Endothelial cell of umbilical vein (primary cell): ENCODE data around the gene CLASP2. TPM values are rescaled to one million over a fixed set of nuclear protein-coding genes. Genes with fewer than 3 reads are reported as not detected.

Source experiments
- BruUV-seq: library from RNA; stranded (reverse); fragments of 400-500 nt; replicated peaks from 2 replicates; lab custom pipeline; 2021; lab: Mats Ljungman, UMichigan
- CTCF ChIA-PET: fragments of 300-600, 350-600 bp; sonication (Branson Sonifier 250); formaldehyde crosslinking; loops from one replicate; lab custom pipeline; 2021; ENCODE audit warnings: antibody characterized with exemption, inconsistent platforms; lab: Charles Lee
- POLR2A ChIA-PET: fragments of 300-600, 350-600 bp; sonication (Branson Sonifier 250); formaldehyde crosslinking; loops from one replicate; lab custom pipeline; 2021; ENCODE audit warnings: antibody characterized with exemption, inconsistent platforms; lab: Charles Lee
- DNase-seq: peaks from one replicate; pipeline ENCODE4 v3.0.0-alpha.2; 2011; ENCODE audit warnings: low read depth, low spot score
- FAIRE-seq: peaks from 2 replicates; lab custom pipeline; 2011; peaks lifted over from hg19 to GRCh38; lab: Jason Lieb, UNC
- H2AFZ ChIP-seq: 2 replicates; pipeline ENCODE4 v1.6.0; 2012; ENCODE audit warnings: low read depth, low read length, control low read depth, inconsistent platforms
- H3K27ac ChIP-seq: 2 replicates; pipeline ENCODE4 v1.5.1; 2011; ENCODE audit warnings: low read depth, mild to moderate bottlenecking, control low read depth, low read length, moderate library complexity; ENCODE audit not compliant: insufficient read depth
- H3K27me3 ChIP-seq, 2 experiments: 2 replicates each; pipeline versions ENCODE4 v1.6.0 to v1.6.1; 2011; ENCODE audit warnings: low read length in 2 of 2, mixed read lengths in 1 of 2; ENCODE audit not compliant: control insufficient read depth in 2 of 2, insufficient read depth in 2 of 2
- H3K36me3 ChIP-seq, 2 experiments: 2 replicates in 1 of 2; 3 replicates in 1 of 2; pipeline ENCODE4 v1.5.1; 2011; ENCODE audit warnings: low read length in 2 of 2, mild to moderate bottlenecking in 1 of 2, moderate library complexity in 1 of 2; ENCODE audit not compliant: control insufficient read depth in 2 of 2, insufficient read depth in 2 of 2; ENCODE audit errors: extremely low read depth in 1 of 2
- H3K4me1 ChIP-seq: 3 replicates; pipeline ENCODE4 v1.5.1; 2011; ENCODE audit warnings: mild to moderate bottlenecking, low read length; ENCODE audit not compliant: control insufficient read depth, insufficient read depth; ENCODE audit errors: extremely low read depth
- H3K4me2 ChIP-seq: 2 replicates; pipeline ENCODE4 v1.6.1; 2011; ENCODE audit warnings: low read length, control low read depth, mixed read lengths; ENCODE audit not compliant: insufficient read depth
- H3K4me3 ChIP-seq, 3 experiments: fragments of 200-600 bp in 1 of 3; sonication (generic), shearing (Covaris generic) in 1 of 3; replicated peaks in 1 of 3; 2 replicates each; pipeline ENCODE4 v1.5.1; 2011 to 2016; ENCODE audit warnings: control low read depth in 3 of 3, low read length in 3 of 3, mild to moderate bottlenecking in 2 of 3, inconsistent platforms in 1 of 3, low read depth in 1 of 3, moderate library complexity in 1 of 3; ENCODE audit not compliant: insufficient read depth in 1 of 3
- H3K79me2 ChIP-seq: 2 replicates; pipeline ENCODE4 v1.6.0; 2012; ENCODE audit warnings: low read length, inconsistent platforms; ENCODE audit not compliant: control insufficient read depth, insufficient read depth
- H3K9ac ChIP-seq: replicated peaks from 2 replicates; pipeline ENCODE3; 2011; ENCODE audit warnings: low read length, control low read depth; ENCODE audit not compliant: insufficient read depth; ENCODE audit errors: extremely low read depth
- H3K9me1 ChIP-seq: replicated peaks from 3 replicates; pipeline ENCODE4 v1.6.0; 2011; ENCODE audit warnings: mild to moderate bottlenecking, low read length; ENCODE audit not compliant: control insufficient read depth, insufficient read depth; ENCODE audit errors: extremely low read depth
- H3K9me3 ChIP-seq: replicated peaks from 2 replicates; pipeline ENCODE4 v1.5.1; 2012; ENCODE audit warnings: low read length, inconsistent platforms; ENCODE audit not compliant: control insufficient read depth, insufficient read depth
- H4K20me1 ChIP-seq: replicated peaks from 2 replicates; pipeline ENCODE3; 2011; ENCODE audit warnings: mild to moderate bottlenecking, low read length; ENCODE audit not compliant: control insufficient read depth, insufficient read depth; ENCODE audit errors: extremely low read depth
- EZH2 ChIP-seq: IDR thresholded peaks from 2 replicates; pipeline ENCODE4 v1.6.1; 2012; ENCODE audit warnings: borderline replicate concordance, low read depth, mild to moderate bottlenecking, moderate library complexity, low read length, inconsistent platforms; ENCODE audit not compliant: severe bottlenecking
- FOS ChIP-seq: IDR thresholded peaks from 2 replicates; pipeline ENCODE4 v1.6.1; 2011; ENCODE audit warnings: mild to moderate bottlenecking, low read length, moderate library complexity, borderline replicate concordance; ENCODE audit not compliant: insufficient read depth
- GATA2 ChIP-seq: IDR thresholded peaks from 2 replicates; pipeline ENCODE4 v1.7.0; 2011; ENCODE audit warnings: low read depth, mild to moderate bottlenecking, moderate library complexity, mixed read lengths, low read length; ENCODE audit not compliant: insufficient read length, insufficient read depth
- JUN ChIP-seq: IDR thresholded peaks from 2 replicates; pipeline ENCODE4 v1.6.1; 2011; ENCODE audit warnings: borderline replicate concordance, low read depth; ENCODE audit not compliant: insufficient read length, insufficient read depth
- MYC ChIP-seq: IDR thresholded peaks from one replicate; pipeline ENCODE4 v1.6.1; 2011; ENCODE audit warnings: mild to moderate bottlenecking, low read depth, low read length
- POLR2A ChIP-seq: IDR thresholded peaks from 2 replicates; pipeline ENCODE4 v1.6.1; 2012; ENCODE audit warnings: low read depth, mild to moderate bottlenecking, control low read depth, low read length
- POLR2AphosphoS5 ChIP-seq: IDR thresholded peaks from 2 replicates; pipeline ENCODE4 v1.6.1; 2012; ENCODE audit warnings: low read depth, mild to moderate bottlenecking, control low read depth, low read length, moderate library complexity; ENCODE audit not compliant: insufficient read depth
- dilution Hi-C: fragments of 300-500 bp; cut with MboI; formaldehyde crosslinking; loops from one replicate; pipeline ENCODE4 v1.15.0; 2019; ENCODE audit warnings: low sequenced_read_pairs; ENCODE audit not compliant: extremely low pct_ligation_motif_present
- intact Hi-C: fragments of 100-400 bp; cut with micrococcal nuclease; formaldehyde crosslinking; loops from one replicate; pipeline ENCODE4 v1.10.0; 2022
- polyA plus RNA-seq, 4 experiments: library from polyadenylated mRNA; depleted of rRNA in 3 of 4; stranded (reverse) in 3 of 4; unstranded in 1 of 4; fragments of >200 nt; gene quantifications; 2 replicates each; pipeline versions ENCODE4 v1.2.1 to v1.2.3, GENCODE V29; 2011 to 2012; ENCODE audit warnings: missing spikeins in 1 of 4
- total RNA-seq: library from RNA; stranded (reverse); gene quantifications from 2 replicates; pipeline ENCODE4 v1.2.3, GENCODE V29; 2021
- TF ChIP-seq, protein P1 (sequence below): IDR thresholded peaks from 2 replicates; pipeline ENCODE4 v1.6.1; 2011; ENCODE audit not compliant: insufficient read depth, insufficient read length
- TF ChIP-seq, protein P2 (sequence below), 2 donors: IDR thresholded peaks; 1 replicate in 1 of 2; 2 replicates in 1 of 2; pipeline ENCODE4 v1.5.1; 2011; ENCODE audit warnings: low read length in 2 of 2, mild to moderate bottlenecking in 2 of 2, moderate library complexity in 2 of 2, control low read depth in 1 of 2, inconsistent platforms in 1 of 2, low read depth in 1 of 2; ENCODE audit not compliant: insufficient read depth in 1 of 2; ENCODE audit errors: extremely low read depth in 1 of 2

CLASP2 gene
- total and polyA plus RNA-seq, 2 donors (not counting 3 experiments of a cell fraction or from before 2014, with no cell fraction given): 15.0 to 55.0 TPM

DNA sequence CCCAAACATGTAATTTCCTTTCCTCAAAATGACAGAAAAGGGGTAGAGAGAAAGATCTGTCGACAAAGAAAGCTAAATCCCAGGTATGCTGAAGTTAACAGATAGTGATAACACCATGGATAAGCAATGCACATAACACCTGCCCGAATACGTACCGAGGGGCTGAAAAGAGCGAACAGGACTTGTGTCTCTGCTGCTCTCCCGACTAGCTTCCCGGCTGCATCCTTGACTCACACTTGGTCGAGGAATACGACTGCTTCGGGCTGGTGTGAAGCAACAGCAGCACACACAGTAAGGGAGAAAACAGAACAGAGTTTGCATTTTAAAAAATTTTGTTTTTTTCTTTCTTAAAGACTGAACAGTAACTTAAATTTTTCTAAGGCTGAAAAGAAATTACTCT, 136.4 kb downstream of the CLASP2 start:
- H3K27me3 ChIP-seq: no peaks in the 10 kb centered on the region
- no peak for FAIRE-seq
- intact Hi-C loops: no loop called here
- no peak overlapping the region for H3K4me3 ChIP-seq
- H3K36me3 ChIP-seq: no peaks in the 10 kb centered on the region
- no peak overlapping the region for H2AFZ ChIP-seq
- TF ChIP-seq, protein P1, sequence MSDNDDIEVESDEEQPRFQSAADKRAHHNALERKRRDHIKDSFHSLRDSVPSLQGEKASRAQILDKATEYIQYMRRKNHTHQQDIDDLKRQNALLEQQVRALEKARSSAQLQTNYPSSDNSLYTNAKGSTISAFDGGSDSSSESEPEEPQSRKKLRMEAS: no peak
- no peak for TF ChIP-seq GATA2
- no peak for TF ChIP-seq EZH2
- no peak for TF ChIP-seq JUN
- TF ChIP-seq MYC: no peak
- no peak for TF ChIP-seq POLR2A
- TF ChIP-seq, protein P2, sequence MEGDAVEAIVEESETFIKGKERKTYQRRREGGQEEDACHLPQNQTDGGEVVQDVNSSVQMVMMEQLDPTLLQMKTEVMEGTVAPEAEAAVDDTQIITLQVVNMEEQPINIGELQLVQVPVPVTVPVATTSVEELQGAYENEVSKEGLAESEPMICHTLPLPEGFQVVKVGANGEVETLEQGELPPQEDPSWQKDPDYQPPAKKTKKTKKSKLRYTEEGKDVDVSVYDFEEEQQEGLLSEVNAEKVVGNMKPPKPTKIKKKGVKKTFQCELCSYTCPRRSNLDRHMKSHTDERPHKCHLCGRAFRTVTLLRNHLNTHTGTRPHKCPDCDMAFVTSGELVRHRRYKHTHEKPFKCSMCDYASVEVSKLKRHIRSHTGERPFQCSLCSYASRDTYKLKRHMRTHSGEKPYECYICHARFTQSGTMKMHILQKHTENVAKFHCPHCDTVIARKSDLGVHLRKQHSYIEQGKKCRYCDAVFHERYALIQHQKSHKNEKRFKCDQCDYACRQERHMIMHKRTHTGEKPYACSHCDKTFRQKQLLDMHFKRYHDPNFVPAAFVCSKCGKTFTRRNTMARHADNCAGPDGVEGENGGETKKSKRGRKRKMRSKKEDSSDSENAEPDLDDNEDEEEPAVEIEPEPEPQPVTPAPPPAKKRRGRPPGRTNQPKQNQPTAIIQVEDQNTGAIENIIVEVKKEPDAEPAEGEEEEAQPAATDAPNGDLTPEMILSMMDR (IDR thresholded peaks at IDR 0.05; ENCODE audit: extremely low read depth in 1 of 2, insufficient read depth in 1 of 2, low read depth in 1 of 2, low read length in 2 of 2): no peak
- TF ChIP-seq POLR2AphosphoS5: no peak
- TF ChIP-seq FOS: no peak
- no peak overlapping the region for H3K27ac ChIP-seq
- no peak overlapping the region for H3K9ac ChIP-seq
- BruUV-seq: no TSS peak
- dilution Hi-C loops: no loop called here
- H3K4me1 ChIP-seq: peaks cover 29% of the 10 kb centered on the region
- DNase-seq: no peak
- ChIA-PET POLR2A (no interaction called here), CTCF (no interaction called here)
- no peaks in the 10 kb centered on the region for H3K9me1 ChIP-seq
- H4K20me1 ChIP-seq: no peaks in the 10 kb centered on the region
- H3K79me2 ChIP-seq: no peaks in the 10 kb centered on the region
- no peaks in the 10 kb centered on the region for H3K9me3 ChIP-seq
- H3K4me2 ChIP-seq: no peak overlapping the region
